ENCODE measurements around the gene IL22RA1.

GRCh38 chr1:24190983-24191461 is 48.1 kb upstream of the IL22RA1 start:
- TF ChIP-seq CTCF (conservative IDR thresholded peaks at IDR 0.05; ENCODE audit: low read length) (no peak), EZH2phosphoT487 (IDR thresholded peaks at IDR 0.05; ENCODE audit: borderline replicate concordance) (no peak)

Measured in Loucy (cell line).